Measurements from ENCODE around the gene ROR2. TPM values are rescaled to one million over a fixed set of nuclear protein-coding genes. Genes with fewer than 3 reads are reported as not detected.

The ROR2 gene
- total RNA-seq, 1 experiment from 2014 or later: 2.7 TPM

GRCh38 chr9:91572044-91572443 is 378.0 kb downstream of the ROR2 start:
- Histone ChIP-seq H2BK120ac (ENCODE audit: low read depth, low read length, poor library complexity, severe bottlenecking) (no peak overlapping the region), H2BK12ac (ENCODE audit: insufficient read length, low read depth, low read length) (no peak overlapping the region), H4K91ac (ENCODE audit: insufficient read length, low read depth, low read length) (no peak overlapping the region), H3K23me2 (ENCODE audit: insufficient read length, low read depth, low read length, poor library complexity, severe bottlenecking) (no peaks in the 10 kb centered on the region), H3K56ac (ENCODE audit: insufficient read length, low read depth, low read length) (no peak overlapping the region), H2AK5ac (ENCODE audit: insufficient read length, low read length) (no peak overlapping the region), H3K9ac (ENCODE audit: extremely low read depth, insufficient read length, low read length) (no peak overlapping the region), H3K18ac (ENCODE audit: insufficient read length, low read depth, low read length) (no peak overlapping the region), H3K4me2 (ENCODE audit: insufficient read depth, insufficient read length, low read length) (no peak overlapping the region), H3K27me3 (ENCODE audit: insufficient read depth, low read length) (no peaks in the 10 kb centered on the region), H4K8ac (replicated peaks; ENCODE audit: insufficient read length, low read depth, low read length) (no peak overlapping the region), H3K79me2 (ENCODE audit: insufficient read depth, low read length) (no peaks in the 10 kb centered on the region), H2BK15ac (ENCODE audit: low read depth, low read length) (no peak overlapping the region), H4K5ac (ENCODE audit: insufficient read length, low read depth, low read length) (no peak overlapping the region), H3K9me3 (ENCODE audit: control insufficient read depth, low read depth, low read length) (no peaks in the 10 kb centered on the region), H3K27ac (ENCODE audit: insufficient read length, low read depth, low read length) (no peak overlapping the region), H2BK20ac (ENCODE audit: low read depth, low read length, poor library complexity, severe bottlenecking) (no peak overlapping the region), H3K23ac (ENCODE audit: insufficient read length, low read depth, low read length) (no peak overlapping the region), H3K4ac (ENCODE audit: low read depth, low read length) (no peak overlapping the region), H4K20me1 (ENCODE audit: control insufficient read depth, insufficient read depth, insufficient read length) (no peaks in the 10 kb centered on the region), H3K79me1 (ENCODE audit: insufficient read depth, low read depth, low read length, poor library complexity, severe bottlenecking) (no peaks in the 10 kb centered on the region), H3T11ph (ENCODE audit: low read length) (no peak overlapping the region), H2BK5ac (ENCODE audit: insufficient read length, low read length) (no peak overlapping the region), H2AFZ (ENCODE audit: low read length) (no peak overlapping the region), H3K14ac (ENCODE audit: insufficient read depth, low read length) (no peak overlapping the region), H3K4me1 (ENCODE audit: insufficient read depth, low read length) (no peaks in the 10 kb centered on the region; the same call in 1 of the 2 replicates)
- no CpG with 5 or more reads among the region's 4 CpGs for WGBS (ENCODE audit: extremely low coverage, insufficient read length, low lambda C conversion rate)
- DNase-seq: no peak
- H3K27me3 Mint-ChIP-seq (ENCODE audit: low read depth): no peaks in the 10 kb centered on the region; the same call in 1 of the 2 replicates
- TF ChIP-seq, protein P1, sequence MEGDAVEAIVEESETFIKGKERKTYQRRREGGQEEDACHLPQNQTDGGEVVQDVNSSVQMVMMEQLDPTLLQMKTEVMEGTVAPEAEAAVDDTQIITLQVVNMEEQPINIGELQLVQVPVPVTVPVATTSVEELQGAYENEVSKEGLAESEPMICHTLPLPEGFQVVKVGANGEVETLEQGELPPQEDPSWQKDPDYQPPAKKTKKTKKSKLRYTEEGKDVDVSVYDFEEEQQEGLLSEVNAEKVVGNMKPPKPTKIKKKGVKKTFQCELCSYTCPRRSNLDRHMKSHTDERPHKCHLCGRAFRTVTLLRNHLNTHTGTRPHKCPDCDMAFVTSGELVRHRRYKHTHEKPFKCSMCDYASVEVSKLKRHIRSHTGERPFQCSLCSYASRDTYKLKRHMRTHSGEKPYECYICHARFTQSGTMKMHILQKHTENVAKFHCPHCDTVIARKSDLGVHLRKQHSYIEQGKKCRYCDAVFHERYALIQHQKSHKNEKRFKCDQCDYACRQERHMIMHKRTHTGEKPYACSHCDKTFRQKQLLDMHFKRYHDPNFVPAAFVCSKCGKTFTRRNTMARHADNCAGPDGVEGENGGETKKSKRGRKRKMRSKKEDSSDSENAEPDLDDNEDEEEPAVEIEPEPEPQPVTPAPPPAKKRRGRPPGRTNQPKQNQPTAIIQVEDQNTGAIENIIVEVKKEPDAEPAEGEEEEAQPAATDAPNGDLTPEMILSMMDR (conservative IDR thresholded peaks at IDR 0.05): no peak
- H3K4me1 Mint-ChIP-seq: peaks cover 33 to 47% of the 10 kb centered on the region in 2 experiments
- H3K36me3 Mint-ChIP-seq (ENCODE audit: insufficient read depth in 1 of 3, low read depth in 3 of 3): peaks cover 0 to 9% (median 3%) of the 10 kb centered on the region in 3 experiments; a peak in 4 of 7 replicates
- peaks cover 4 to 5% of the 10 kb centered on the region in 2 experiments; a peak in 3 of 5 replicates for H3K9me3 Mint-ChIP-seq
- no peak overlapping the region for H3K27ac Mint-ChIP-seq
- H3K4me3 Mint-ChIP-seq: no peak overlapping the region
